ENCODE data around the gene PELI3. TPM values are rescaled to one million over a fixed set of nuclear protein-coding genes. Genes with fewer than 3 reads are reported as not detected.

PELI3 gene
- total RNA-seq (2021; fragmentation: NEBNext Ultra II Directional; extraction: Animal tissue kit (Norgen Biotek cat#: 25700)) (7.6 TPM in 2 replicates), polyA plus RNA-seq (2011; rRNA removed) (5.2 and 7.6 TPM in 2 replicates), polyA minus RNA-seq (2011; rRNA and poly(A)+ RNA removed) (7.4 and 11.2 TPM in 2 replicates)
- 5.3 TPM for polyA plus RNA-seq (2011; cell fraction: cytosol; rRNA removed)
- 9.8 TPM for polyA plus RNA-seq (2011; cell fraction: nucleus; rRNA removed)
- polyA plus RNA-seq (2012, experiment 1 of 2): 3.7 to 8.0 TPM (median 5.7 TPM) in 4 replicates
- 5.6 TPM for polyA plus RNA-seq (2012, experiment 2 of 2)
- 3.1 TPM for polyA plus RNA-seq (2013, experiment 1 of 2)
- 3.5 TPM for polyA plus RNA-seq (2013, experiment 2 of 2)
- 6.5 TPM for polyA minus RNA-seq (2011; cell fraction: cytosol; rRNA and poly(A)+ RNA removed)
- polyA minus RNA-seq (2011; cell fraction: nucleus; rRNA and poly(A)+ RNA removed): 18.7 TPM
- long read RNA-seq, experiment 1, partial matches to known transcripts: 1 of 4 reads
- long read RNA-seq, experiment 1, other reads (novel, unspliced or antisense): 2 of 4 reads
- long read RNA-seq, experiment 2, partial matches to known transcripts: 0 of 1 reads
- long read RNA-seq, experiment 2, other reads (novel, unspliced or antisense): 1 of 1 reads

- Histone ChIP-seq H3K79me1 (ENCODE audit: low read depth, low read length) (no peaks in the 10 kb centered on the region), H3K4me2 (ENCODE audit: insufficient read depth in 1 of 2, low read depth in 2 of 2, low read length in 2 of 2) (peak within 1 kb of the TSS; percentile 74 to 94), H2BK15ac (ENCODE audit: low read length) (peak within 1 kb of the TSS; percentile 72; the same call in 1 of the 2 replicates), H3K56ac (replicated peaks; ENCODE audit: insufficient read length, low read depth, low read length) (peak within 1 kb of the TSS; percentile 19), H2AK5ac (ENCODE audit: low read depth, low read length) (no peak within 1 kb of the TSS), H3K27ac (ENCODE audit: low read depth, low read length) (peak within 1 kb of the TSS; percentile 21; the same call in 1 of the 2 replicates), H2BK120ac (replicated peaks; ENCODE audit: low read depth, low read length) (no peak within 1 kb of the TSS), H3K23ac (ENCODE audit: insufficient read length) (no peak within 1 kb of the TSS), H4K20me1 (replicated peaks in 1 of 2; ENCODE audit: control insufficient read depth in 1 of 2, insufficient read depth in 2 of 2, low read length in 2 of 2) (no peaks in the 10 kb centered on the region), H3K4ac (replicated peaks; ENCODE audit: insufficient read length, low read depth, low read length) (no peak within 1 kb of the TSS), H2BK5ac (ENCODE audit: low read depth, low read length) (peak within 1 kb of the TSS; percentile 81; the same call in 1 of the 2 replicates), H3K36me3 (ENCODE audit: control insufficient read depth in 2 of 4, insufficient read depth in 4 of 4, low read length in 3 of 4) (no peaks in the 10 kb centered on the region; a peak in 1 of 8 replicates), H3K4me1 (replicated peaks in 1 of 4; ENCODE audit: control insufficient read depth in 3 of 4, insufficient read depth in 4 of 4, low read length in 3 of 4) (peaks cover 7 to 25% (median 14%) of the 10 kb centered on the region in 4 experiments), H2AFZ (ENCODE audit: low read length) (no peak within 1 kb of the TSS), H3K23me2 (ENCODE audit: low read depth, low read length) (peaks cover 13% of the 10 kb centered on the region), H2BK20ac (ENCODE audit: low read length) (0 out of 2 replicates have a peak within 1 kb of the TSS, but pooled peaks have one; percentile 56), H3K4me3 (ENCODE audit: extremely low read depth in 1 of 4, insufficient read depth in 2 of 4, low read depth in 3 of 4, low read length in 4 of 4) (peak within 1 kb of the TSS; percentile 58 to 78 (median 70)), H3K9me3 (ENCODE audit: insufficient read depth in 2 of 2, low read depth in 1 of 2, low read length in 1 of 2) (peaks cover 3 to 4% of the 10 kb centered on the region in 2 experiments; a peak in 2 of 4 replicates), H3K18ac (ENCODE audit: extremely low read depth, low read length) (peak within 1 kb of the TSS; percentile 87; the same call in 1 of the 2 replicates), H4K5ac (ENCODE audit: insufficient read length, low read depth, low read length) (peak within 1 kb of the TSS; percentile 75), H4K91ac (replicated peaks; ENCODE audit: insufficient read length, low read length) (no peak within 1 kb of the TSS), H3K79me2 (ENCODE audit: control insufficient read depth in 1 of 2, insufficient read depth in 2 of 2, low read length in 2 of 2) (no peaks in the 10 kb centered on the region), H3K14ac (ENCODE audit: insufficient read length) (no peak within 1 kb of the TSS), H3K27me3 (replicated peaks in 1 of 4; ENCODE audit: control insufficient read depth in 3 of 4, extremely low read depth in 1 of 4, insufficient read depth in 3 of 4, low read length in 3 of 4) (no peaks in the 10 kb centered on the region; a peak in 1 of 7 replicates), H4K8ac (ENCODE audit: extremely low read depth, insufficient read depth, low read length) (peak within 1 kb of the TSS; percentile 48; the same call in 1 of the 2 replicates), H3K9ac (replicated peaks in 1 of 4; ENCODE audit: extremely low read depth in 1 of 4, low read depth in 3 of 4, low read length in 3 of 4) (peak within 1 kb of the TSS; percentile 48 to 73 (median 58)), H2BK12ac (ENCODE audit: low read depth, low read length) (peak within 1 kb of the TSS; percentile 9; the same call in 1 of the 2 replicates)
- DNase-seq (ENCODE audit: low read depth in 1 of 2, low spot score in 2 of 2): peak; percentile 90 to 99
- WGBS, 2 experiments (ENCODE audit: extremely low coverage in 1 of 2, insufficient coverage in 1 of 2, insufficient read length in 1 of 2, insufficient replicate concordance in 2 of 2, low coverage in 1 of 2, low lambda C conversion rate in 2 of 2, missing lambda C conversion rate in 1 of 2): 0% methylated on average over 25 of the region's 63 CpGs; no CpG with 5 or more reads in 1 of the 2 experiments
- FAIRE-seq: no peak
- POLR2A ChIA-PET (ENCODE audit: partially characterized antibody): interaction anchor here (0.6 to 7.3 kb wide), 6 partner anchors 12 to 211 kb away, joined by 3 to 85 read pairs (median 4); partner anchors contain the start of genes DPP3, MRPL11, NPAS4 and RBM4B
- CTCF ChIA-PET (ENCODE audit: partially characterized antibody): interaction anchor here (0.5 to 6.7 kb wide), 16 partner anchors 8 to 386 kb away, joined by 3 to 39 read pairs (median 4); partner anchors contain the start of gene MRPL11
- TF ChIP-seq KDM5A (IDR thresholded peaks at IDR 0.05; ENCODE audit: low read length): no peak
- TF ChIP-seq NANOG (IDR thresholded peaks at IDR 0.05; ENCODE audit: insufficient read depth, low read depth, low read length, poor library complexity, severe bottlenecking): no peak
- TF ChIP-seq TAF1 (IDR thresholded peaks at IDR 0.05; ENCODE audit: low read depth, low read length): no peak
- peak; percentile 60; the same call in 1 of the 2 replicates for TF ChIP-seq SP1 (IDR thresholded peaks at IDR 0.05; ENCODE audit: low read depth, low read length)
- peak in 1 of 2 experiments; percentile 49; a peak in 1 of 3 replicates for TF ChIP-seq POLR2A (IDR thresholded peaks at IDR 0.05; ENCODE audit: control extremely low read depth in 1 of 2, low read depth in 2 of 2, low read length in 2 of 2)
- peak; percentile 34; the same call in 1 of the 2 replicates for TF ChIP-seq PHF8 (conservative IDR thresholded peaks at IDR 0.05; ENCODE audit: low read depth, low read length)
- no peak for TF ChIP-seq RNF2 (IDR thresholded peaks at IDR 0.05; ENCODE audit: borderline replicate concordance, low read depth, low read length, missing control alignments, poor library complexity, severe bottlenecking)
Observed at GRCh38 chr11:66466225-66467033, at the start of gene PELI3. TSS of gene PELI3 (plus strand) at chr11:66466905. CDS start at chr11:66468129, 1,224 bp downstream.
